Kidney (tissue), 14 donors: ENCODE data around the gene ORMDL3. TPM values are rescaled to one million over a fixed set of nuclear protein-coding genes. Genes with fewer than 3 reads are reported as not detected.

Experiments
- DNase-seq, 5 donors: peaks; one replicate each; pipeline ENCODE4 v3.0.0-alpha.2; 2013 to 2020
- FAIRE-seq: peaks from 2 replicates; lab custom pipeline; 2012; peaks lifted over from hg19 to GRCh38; lab: Jason Lieb, UNC
- H3K27ac ChIP-seq, 2 donors: one replicate each; pipeline ENCODE4 v1.7.0; 2013; ENCODE audit warnings: low read depth in 2 of 2, low read length in 2 of 2, inconsistent platforms in 1 of 2
- H3K27me3 ChIP-seq: one replicate; pipeline ENCODE4 v1.7.1; 2013; ENCODE audit warnings: low read length, inconsistent platforms; ENCODE audit not compliant: control insufficient read depth, insufficient read depth
- H3K36me3 ChIP-seq, 3 donors: one replicate each; pipeline versions ENCODE4 v1.7.0 to v1.7.1; 2013; ENCODE audit warnings: low read length in 3 of 3, control low read depth in 1 of 3, inconsistent platforms in 1 of 3; ENCODE audit not compliant: insufficient read depth in 3 of 3, control insufficient read depth in 2 of 3
- H3K4me1 ChIP-seq, 3 donors: one replicate each; pipeline versions ENCODE4 v1.7.0 to v1.7.1; 2013; ENCODE audit warnings: low read length in 3 of 3, inconsistent platforms in 1 of 3, low read depth in 1 of 3; ENCODE audit not compliant: control insufficient read depth in 2 of 3, insufficient read depth in 2 of 3
- H3K4me3 ChIP-seq, 3 donors: one replicate each; pipeline versions ENCODE4 v1.7.0 to v1.8.1; 2013; ENCODE audit warnings: low read length in 3 of 3, control low read depth in 1 of 3, inconsistent platforms in 1 of 3
- H3K9ac ChIP-seq, 3 donors: one replicate each; pipeline versions ENCODE4 v1.7.0 to v1.7.1; 2013; ENCODE audit warnings: low read length in 3 of 3, control low read depth in 1 of 3, inconsistent platforms in 1 of 3
- H3K9me3 ChIP-seq, 3 donors: one replicate each; pipeline versions ENCODE4 v1.7.0 to v1.7.1; 2013; ENCODE audit warnings: low read length in 3 of 3, control low read depth in 1 of 3, inconsistent platforms in 1 of 3; ENCODE audit not compliant: control insufficient read depth in 2 of 3, insufficient read depth in 1 of 3
- intact Hi-C: fragments of 100-400 bp; cut with DNase I; formaldehyde crosslinking; loops from one replicate; pipeline ENCODE4 v1.11.1; 2022
- polyA plus RNA-seq: library from polyadenylated mRNA; stranded (reverse); fragments of 350-450 nt; fragmentation: Illumina TruSeq; extraction: RNeasy Lipid Tissue Mini Kit (QIAGEN cat#74804); gene quantifications from one replicate; pipeline ENCODE4 v1.2.3, GENCODE V29; 2014; ENCODE audit warnings: low read depth, low replicate concordance; ENCODE audit not compliant: insufficient read depth
- total RNA-seq: library from RNA; stranded (reverse); fragmentation: NEBNext Ultra II Directional; extraction: Animal tissue kit (Norgen Biotek cat#: 25700); gene quantifications from one replicate; pipeline ENCODE4 v1.2.1, GENCODE V29; 2021
- TF ChIP-seq, protein P1 (sequence below): IDR thresholded peaks from 3 replicates; pipeline ENCODE4 v1.5.1; 2012; ENCODE audit warnings: mild to moderate bottlenecking, moderate library complexity, borderline replicate concordance; ENCODE audit not compliant: insufficient read depth; ENCODE audit errors: extremely low read depth
- donor health status: control.
- donor health status: control.
- donor health status: control.
- donor health status: control.
- donor health status: control.
- donor health status: DM: yes; HTN: yes; CAD: no.
- donor health status: Normal renal cell carcinoma (clear cell type).

The ORMDL3 gene
- total and polyA plus RNA-seq, 2 donors from 2014 or later, result 48.8 to 85.9 TPM

DNA sequence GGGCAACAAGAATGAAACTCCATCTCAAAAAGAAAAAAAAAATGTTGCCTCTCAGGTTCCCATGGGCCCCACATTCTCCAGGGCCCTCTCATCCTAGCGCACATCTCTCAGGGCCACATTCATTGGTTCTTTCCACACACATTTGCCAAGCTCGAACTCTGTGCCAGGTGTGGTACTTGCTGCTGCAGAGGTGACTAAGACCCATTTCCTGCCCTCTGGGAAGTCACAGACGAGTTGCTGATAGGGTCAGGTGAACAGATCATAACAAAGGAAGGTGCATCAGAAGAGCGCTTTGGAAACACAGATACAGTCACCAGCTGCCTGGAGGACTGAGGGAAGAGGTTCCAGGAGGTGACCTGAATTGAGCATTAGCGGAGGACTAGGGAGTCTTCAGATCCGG, 36.4 kb upstream of the ORMDL3 start:
- DNase-seq, result no peak
- Histone ChIP-seq H3K4me1 (no peaks in the 10 kb centered on the region), H3K4me3 (no peak overlapping the region), H3K27ac (no peak overlapping the region), H3K27me3 (no peaks in the 10 kb centered on the region), H3K9me3 (no peaks in the 10 kb centered on the region), H3K9ac (no peak overlapping the region), H3K36me3 (no peaks in the 10 kb centered on the region)
- TF ChIP-seq, protein P1, sequence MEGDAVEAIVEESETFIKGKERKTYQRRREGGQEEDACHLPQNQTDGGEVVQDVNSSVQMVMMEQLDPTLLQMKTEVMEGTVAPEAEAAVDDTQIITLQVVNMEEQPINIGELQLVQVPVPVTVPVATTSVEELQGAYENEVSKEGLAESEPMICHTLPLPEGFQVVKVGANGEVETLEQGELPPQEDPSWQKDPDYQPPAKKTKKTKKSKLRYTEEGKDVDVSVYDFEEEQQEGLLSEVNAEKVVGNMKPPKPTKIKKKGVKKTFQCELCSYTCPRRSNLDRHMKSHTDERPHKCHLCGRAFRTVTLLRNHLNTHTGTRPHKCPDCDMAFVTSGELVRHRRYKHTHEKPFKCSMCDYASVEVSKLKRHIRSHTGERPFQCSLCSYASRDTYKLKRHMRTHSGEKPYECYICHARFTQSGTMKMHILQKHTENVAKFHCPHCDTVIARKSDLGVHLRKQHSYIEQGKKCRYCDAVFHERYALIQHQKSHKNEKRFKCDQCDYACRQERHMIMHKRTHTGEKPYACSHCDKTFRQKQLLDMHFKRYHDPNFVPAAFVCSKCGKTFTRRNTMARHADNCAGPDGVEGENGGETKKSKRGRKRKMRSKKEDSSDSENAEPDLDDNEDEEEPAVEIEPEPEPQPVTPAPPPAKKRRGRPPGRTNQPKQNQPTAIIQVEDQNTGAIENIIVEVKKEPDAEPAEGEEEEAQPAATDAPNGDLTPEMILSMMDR, result no peak
- FAIRE-seq, result no peak
- intact Hi-C loops, result no loop called here

DNA sequence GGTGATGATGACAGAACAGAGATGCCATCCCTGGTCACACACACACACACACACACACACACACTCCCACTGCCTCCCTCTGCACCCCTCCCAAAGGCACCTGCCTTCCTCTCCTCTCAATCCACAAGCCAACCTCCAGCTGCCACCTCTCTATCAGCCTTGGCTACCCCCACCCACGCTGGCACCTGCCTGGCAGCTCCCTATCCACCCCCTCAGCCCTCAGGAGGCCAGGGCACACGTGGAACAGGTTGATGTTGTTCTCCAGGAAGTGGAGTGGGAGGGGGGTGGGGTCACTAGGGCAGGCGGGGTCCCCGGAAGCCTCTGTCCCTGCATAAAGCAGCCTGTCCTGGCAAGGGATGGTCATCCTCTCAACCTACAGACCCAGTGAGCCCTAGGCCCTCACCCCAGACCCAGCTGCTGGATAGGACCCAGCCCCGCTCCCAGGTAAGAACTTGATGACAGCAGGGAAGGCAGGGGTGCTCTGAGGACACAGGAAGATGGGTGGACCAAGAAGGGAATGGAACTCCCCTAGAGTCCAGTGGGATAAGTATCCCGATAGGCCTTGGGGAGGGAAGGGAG, 35.3 kb upstream of the ORMDL3 start, which contains the start of gene GSDMA:
GSDMA (plus strand) TSS at position 363 of the 579 bp plus-strand sequence. CDS start 2,684 bp downstream, outside the sequence.
- Histone ChIP-seq H3K27ac (no peak within 1 kb of the TSS), H3K27me3 (no peaks in the 10 kb centered on the region), H3K4me1 (no peaks in the 10 kb centered on the region), H3K4me3 (no peak within 1 kb of the TSS), H3K9me3 (no peaks in the 10 kb centered on the region), H3K36me3 (no peaks in the 10 kb centered on the region), H3K9ac (no peak within 1 kb of the TSS)
- TF ChIP-seq, protein P1, result no peak
- intact Hi-C loops, result no loop called here
- DNase-seq (no peak), FAIRE-seq (no peak)

DNA sequence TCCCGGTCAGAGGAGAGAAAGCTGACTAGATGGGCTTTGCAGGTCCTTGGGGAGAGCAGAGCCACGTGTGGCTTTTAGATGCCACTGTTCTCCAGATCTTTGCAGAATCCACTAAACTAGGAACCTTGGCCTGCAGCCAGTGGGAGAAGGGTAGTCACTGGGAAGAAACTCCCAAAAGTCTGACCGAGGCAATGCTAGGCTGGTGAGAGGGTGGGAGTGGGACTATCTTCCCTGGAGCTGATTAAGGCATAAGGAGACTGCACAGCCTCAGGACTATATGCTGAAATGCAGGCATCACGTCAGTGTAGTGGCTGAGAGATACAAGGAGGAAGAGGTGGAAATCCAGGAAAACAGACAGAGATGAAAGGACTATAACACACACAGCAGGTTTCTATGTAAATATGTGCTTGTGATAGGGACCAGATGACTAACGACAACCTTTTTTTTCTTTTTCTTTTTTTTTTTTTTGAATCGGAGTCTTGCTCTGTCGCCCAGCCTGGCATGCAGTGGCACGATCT, 33.2 kb upstream of the ORMDL3 start:
- Histone ChIP-seq H3K4me1 (no peaks in the 10 kb centered on the region), H3K27ac (no peak overlapping the region), H3K4me3 (no peak overlapping the region), H3K9ac (no peak overlapping the region), H3K27me3 (no peaks in the 10 kb centered on the region), H3K36me3 (no peaks in the 10 kb centered on the region), H3K9me3 (no peaks in the 10 kb centered on the region)
- FAIRE-seq (no peak), DNase-seq (no peak)
- TF ChIP-seq, protein P1, result no peak
- intact Hi-C loops, result no loop called here

DNA sequence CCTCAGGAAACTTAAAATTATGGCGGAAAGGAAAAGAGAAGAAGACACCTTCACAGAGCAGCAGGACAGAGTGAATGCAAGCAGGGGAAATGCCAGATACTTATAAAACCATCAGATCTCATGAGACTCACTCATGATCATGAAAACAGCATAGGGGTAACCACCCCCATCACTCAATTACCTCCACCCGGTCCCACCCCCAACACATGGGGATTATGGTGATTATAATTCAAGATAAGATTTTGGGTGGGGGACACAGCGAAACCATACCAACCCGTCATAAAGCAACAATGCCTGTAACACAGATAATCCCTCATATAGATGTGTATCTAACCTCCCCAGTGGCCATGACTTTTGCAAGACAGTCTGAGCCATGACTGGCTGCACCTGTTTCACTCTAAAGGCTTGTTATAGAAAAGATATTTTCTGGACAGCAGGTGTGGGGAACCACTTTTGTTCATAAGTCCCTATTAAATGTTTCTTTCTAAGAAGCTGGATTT, 28.4 kb upstream of the ORMDL3 start:
- no peak for FAIRE-seq
- Histone ChIP-seq H3K9me3 (no peaks in the 10 kb centered on the region), H3K27ac (no peak overlapping the region), H3K4me1 (peaks cover 0 to 6% (median 4%) of the 10 kb centered on the region in 3 donors), H3K27me3 (no peaks in the 10 kb centered on the region), H3K4me3 (no peak overlapping the region), H3K36me3 (no peaks in the 10 kb centered on the region), H3K9ac (no peak overlapping the region)
- TF ChIP-seq, protein P1, result no peak
- DNase-seq, result no peak
- intact Hi-C loops, result no loop called here
